Lower leg skin (tissue), 4 donors: ENCODE data around the gene SZRD1. TPM values are rescaled to one million over a fixed set of nuclear protein-coding genes. Genes with fewer than 3 reads are reported as not detected.

ENCODE experiments used
- DNase-seq, 2 donors: peaks; one replicate each; pipeline ENCODE4 v3.0.0-alpha.2; 2019; ENCODE audit warnings: low spot score in 2 of 2
- H3K4me3 ChIP-seq: fragments of 200-600 bp; sonication (generic); 2 replicates; pipeline ENCODE4 v1.5.1; 2017; ENCODE audit warnings: mild to moderate bottlenecking, low read depth; ENCODE audit not compliant: poor library complexity, severe bottlenecking
- CTCF ChIP-seq, 3 donors: fragments of 450-650 bp; IDR thresholded peaks; one replicate each; pipeline ENCODE4 v1.5.1; 2016; ENCODE audit warnings: antibody characterized with exemption in 3 of 3, mild to moderate bottlenecking in 3 of 3, moderate library complexity in 2 of 3
- POLR2A ChIP-seq, 2 donors: fragments of 450-650 bp; IDR thresholded peaks; one replicate each; pipeline ENCODE4 v1.6.1; 2016 to 2017; ENCODE audit warnings: antibody characterized with exemption in 2 of 2, mild to moderate bottlenecking in 1 of 2, moderate library complexity in 1 of 2
- WGBS, 2 donors: methylation state at CpG; one replicate each; pipeline ENCODE4 v1.1.5; 2018; 5-methylcytosine and 5-hydroxymethylcytosine counted together
- intact Hi-C: fragments of 100-400 bp; cut with DNase I; formaldehyde crosslinking; loops from one replicate; pipeline ENCODE4 v1.15.0; 2023; ENCODE audit warnings: low total_unique reads
- total RNA-seq, 4 donors: library from RNA; depleted of rRNA; stranded (reverse); fragments of >200 nt; gene quantifications; one replicate each; pipeline ENCODE4 v1.1.0, GENCODE V29; 2016

Gene SZRD1
- total RNA-seq, 4 donors from 2014 or later: 37.8 to 54.0 (median 48.5) TPM

GRCh38 chr1:16440470-16441281 is 73.6 kb downstream of the SZRD1 start, which contains the start of gene NECAP2:
NECAP2 (plus strand) TSS chr1:16440724; CDS start chr1:16440762, 38 bp downstream.
- H3K4me3 ChIP-seq: peak within 1 kb of the TSS; percentile 100
- TF ChIP-seq CTCF (IDR thresholded peaks at IDR 0.05): peak in 1 of 3 donors; percentile 63
- peak in 1 of 2 donors; percentile 16 for TF ChIP-seq POLR2A (IDR thresholded peaks at IDR 0.05)
- DNase-seq: peak; percentile 88 to 98
- 0% methylated on average over 51 to 55 of the region's 68 CpGs for WGBS, 2 donors
- intact Hi-C loops: no loop called here

- DNase-seq: no peak
- intact Hi-C loops: no loop called here
- peak overlapping the region; percentile 100 for H3K4me3 ChIP-seq
- WGBS, 2 donors: 1 to 2% methylated on average over 12 of the region's 12 CpGs
- no peak for TF ChIP-seq CTCF (IDR thresholded peaks at IDR 0.05)
- no peak for TF ChIP-seq POLR2A (IDR thresholded peaks at IDR 0.05)
These were observed 74.2 kb downstream of the SZRD1 start for GRCh38 chr1:16441282-16441665.

DNA sequence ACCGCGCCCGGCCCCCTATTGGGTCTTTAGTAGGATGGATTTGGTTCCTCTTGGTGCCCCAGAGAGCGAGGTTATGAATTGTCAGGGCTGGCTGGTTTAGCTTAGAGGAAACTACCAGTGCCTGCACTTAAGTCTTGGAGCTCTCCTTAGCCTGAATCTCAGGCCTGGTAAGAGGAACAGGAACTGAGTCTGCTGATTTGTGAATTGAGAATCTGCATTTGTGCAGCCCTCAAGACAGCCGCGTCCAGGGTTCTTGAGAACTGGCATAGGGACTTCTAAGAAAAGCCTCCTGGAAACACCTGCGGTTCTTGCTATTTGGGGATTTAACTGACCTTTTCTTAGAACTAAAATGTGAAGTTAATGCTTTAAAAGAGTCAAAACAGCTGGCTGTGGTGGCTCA is 75.2 kb downstream of the SZRD1 start:
- WGBS, 2 donors: 89 to 90% methylated on average over 7 of the region's 7 CpGs
- intact Hi-C loops: no loop called here
- DNase-seq: no peak
- H3K4me3 ChIP-seq: no peak overlapping the region
- no peak for TF ChIP-seq CTCF (IDR thresholded peaks at IDR 0.05)
- no peak for TF ChIP-seq POLR2A (IDR thresholded peaks at IDR 0.05)

- H3K4me3 ChIP-seq: no peak overlapping the region
- TF ChIP-seq POLR2A (IDR thresholded peaks at IDR 0.05) (no peak), CTCF (IDR thresholded peaks at IDR 0.05) (no peak)
- WGBS, 2 donors: 63 to 70% methylated on average over 2 of the region's 2 CpGs
- intact Hi-C loops: no loop called here
- no peak for DNase-seq
These were observed 75.9 kb downstream of the SZRD1 start for GRCh38 chr1:16442941-16443340.

DNA sequence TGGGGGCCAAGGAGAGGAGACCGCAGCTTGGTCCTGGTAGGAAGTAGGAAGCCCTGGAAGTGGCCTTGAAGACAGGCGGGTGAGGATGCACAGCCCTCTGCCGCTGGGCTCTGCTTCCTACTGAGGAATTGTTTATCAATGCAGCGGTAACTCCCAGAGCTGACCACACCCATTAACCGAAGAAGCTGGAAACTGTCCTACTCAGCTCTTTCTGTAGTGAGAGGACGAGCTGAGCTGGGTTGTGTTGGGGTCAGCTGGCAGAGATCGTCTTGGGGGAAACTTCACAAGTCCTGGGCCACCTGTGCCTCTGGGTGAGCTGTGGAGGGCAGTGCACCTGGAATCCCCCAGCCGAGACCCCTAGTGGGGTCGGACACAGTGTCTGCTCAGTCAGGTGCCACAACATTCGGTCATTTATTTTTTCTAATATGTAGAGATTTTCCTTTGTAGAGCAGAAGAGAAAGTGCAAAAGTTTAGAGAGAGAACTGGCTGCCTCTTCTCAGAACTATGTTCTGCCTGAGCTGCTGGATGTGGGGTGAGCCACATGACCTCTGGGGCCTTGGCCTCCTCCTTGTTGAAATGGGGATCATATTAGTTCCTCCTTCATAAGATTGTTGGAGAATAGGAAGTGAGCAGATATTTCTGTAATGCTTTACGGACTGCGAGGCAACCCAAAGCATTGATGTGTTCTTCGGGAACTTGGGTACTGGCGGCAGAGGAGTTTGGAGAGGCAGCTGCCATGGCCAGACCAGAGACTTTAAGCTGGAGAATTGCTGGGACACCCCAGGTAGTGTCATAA is 77.1 kb downstream of the SZRD1 start:
- 67 to 71% methylated on average over 14 of the region's 14 CpGs for WGBS, 2 donors
- H3K4me3 ChIP-seq: no peak overlapping the region
- intact Hi-C loops: no loop called here
- TF ChIP-seq CTCF (IDR thresholded peaks at IDR 0.05) (no peak), POLR2A (IDR thresholded peaks at IDR 0.05) (no peak)
- peak in 1 of 2 donors; percentile 17 for DNase-seq
